GM06990 (cell line): ENCODE results near the gene S100A6.
"Not testable (repeated sequence)": the region's sequence is repeated elsewhere in the genome, so short reads cannot be mapped to it uniquely, and the experiment has no call there.

ENCODE experiments used
- DNase-seq: peaks from one replicate; pipeline ENCODE4 v3.0.0-alpha.2; 2011; ENCODE audit not compliant: insufficient read length; ENCODE audit errors: extremely low read depth
- H3K27me3 ChIP-seq: replicated peaks from 2 replicates; pipeline ENCODE4 v1.6.0; 2011; ENCODE audit warnings: low read length; ENCODE audit not compliant: control insufficient read depth, insufficient read depth
- H3K36me3 ChIP-seq: 2 replicates; pipeline ENCODE4 v1.5.1; 2011; ENCODE audit warnings: low read length; ENCODE audit not compliant: control insufficient read depth, insufficient read depth
- H3K4me3 ChIP-seq: replicated peaks from 2 replicates; pipeline ENCODE4 v1.5.1; 2011; ENCODE audit warnings: low read depth, mild to moderate bottlenecking, control low read depth, low read length
- TF ChIP-seq, protein P1 (sequence below): IDR thresholded peaks from 2 replicates; pipeline ENCODE4 v1.5.1; 2011; ENCODE audit warnings: low read length, control low read depth, mild to moderate bottlenecking, inconsistent platforms; ENCODE audit not compliant: insufficient read depth, poor library complexity, severe bottlenecking

The S100A6 gene

GRCh38 chr1:153535242-153536011 lies at the start of gene S100A6:
TSS of gene S100A6 (minus strand) at chr1:153535991. CDS start at chr1:153535339, 652 bp downstream.
- peak within 1 kb of the TSS; percentile 48 for H3K4me3 ChIP-seq
- H3K36me3 ChIP-seq = no peaks in the 10 kb centered on the region
- peak; percentile 31 for DNase-seq
- no peaks in the 10 kb centered on the region; the same call in 1 of the 2 replicates for H3K27me3 ChIP-seq
- TF ChIP-seq, protein P1, sequence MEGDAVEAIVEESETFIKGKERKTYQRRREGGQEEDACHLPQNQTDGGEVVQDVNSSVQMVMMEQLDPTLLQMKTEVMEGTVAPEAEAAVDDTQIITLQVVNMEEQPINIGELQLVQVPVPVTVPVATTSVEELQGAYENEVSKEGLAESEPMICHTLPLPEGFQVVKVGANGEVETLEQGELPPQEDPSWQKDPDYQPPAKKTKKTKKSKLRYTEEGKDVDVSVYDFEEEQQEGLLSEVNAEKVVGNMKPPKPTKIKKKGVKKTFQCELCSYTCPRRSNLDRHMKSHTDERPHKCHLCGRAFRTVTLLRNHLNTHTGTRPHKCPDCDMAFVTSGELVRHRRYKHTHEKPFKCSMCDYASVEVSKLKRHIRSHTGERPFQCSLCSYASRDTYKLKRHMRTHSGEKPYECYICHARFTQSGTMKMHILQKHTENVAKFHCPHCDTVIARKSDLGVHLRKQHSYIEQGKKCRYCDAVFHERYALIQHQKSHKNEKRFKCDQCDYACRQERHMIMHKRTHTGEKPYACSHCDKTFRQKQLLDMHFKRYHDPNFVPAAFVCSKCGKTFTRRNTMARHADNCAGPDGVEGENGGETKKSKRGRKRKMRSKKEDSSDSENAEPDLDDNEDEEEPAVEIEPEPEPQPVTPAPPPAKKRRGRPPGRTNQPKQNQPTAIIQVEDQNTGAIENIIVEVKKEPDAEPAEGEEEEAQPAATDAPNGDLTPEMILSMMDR = no peak

GRCh38 chr1:153585006-153585405 lies 49.2 kb upstream of the S100A6 start:
- TF ChIP-seq, protein P1 = no peak
- Histone ChIP-seq H3K36me3 (no peaks in the 10 kb centered on the region), H3K27me3 (no peaks in the 10 kb centered on the region), H3K4me3 (no peak overlapping the region)
- no peak for DNase-seq

GRCh38 chr1:153583976-153584375 lies 48.2 kb upstream of the S100A6 start:
- Histone ChIP-seq H3K27me3 (no peaks in the 10 kb centered on the region), H3K36me3 (no peaks in the 10 kb centered on the region), H3K4me3 (no peak overlapping the region)
- DNase-seq = no peak
- TF ChIP-seq, protein P1 = no peak

DNA sequence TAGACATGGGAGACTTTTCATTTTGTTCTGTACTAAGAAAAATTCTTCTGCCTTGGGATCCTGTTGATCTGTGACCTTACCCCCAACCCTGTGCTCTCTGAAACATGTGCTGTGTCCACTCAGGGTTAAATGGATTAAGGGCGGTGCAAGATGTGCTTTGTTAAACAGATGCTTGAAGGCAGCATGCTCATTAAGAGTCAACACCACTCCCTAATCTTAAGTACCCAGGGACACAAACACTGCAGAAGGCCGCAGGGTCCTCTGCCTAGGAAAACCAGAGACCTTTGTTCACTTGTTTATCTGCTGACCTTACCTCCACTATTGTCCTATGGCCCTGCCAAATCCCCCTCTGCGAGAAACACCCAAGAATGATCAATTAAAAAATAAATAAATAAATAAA lies 47.7 kb upstream of the S100A6 start:
- H3K4me3 ChIP-seq, H3K36me3 ChIP-seq, DNase-seq, H3K27me3 ChIP-seq: not testable (repeated sequence)

GRCh38 chr1:153582836-153583235 lies 47.0 kb upstream of the S100A6 start:
- not testable (repeated sequence) for H3K4me3 ChIP-seq, H3K36me3 ChIP-seq, DNase-seq, H3K27me3 ChIP-seq

- TF ChIP-seq, protein P1 = no peak
- Histone ChIP-seq H3K4me3 (no peak overlapping the region), H3K27me3 (no peaks in the 10 kb centered on the region; the same call in none of the 2 replicates), H3K36me3 (no peaks in the 10 kb centered on the region)
- DNase-seq = no peak
These were observed 43.1 kb upstream of the S100A6 start for GRCh38 chr1:153578936-153579335.
